Hippocampal formation (tissue), 2 donors: Measurements from ENCODE around the gene SLX9.

Source experiments
- DNase-seq, 2 donors: peaks; one replicate each; lab custom pipeline; 2025; lab: John Stamatoyannopoulos, UW

The SLX9 gene

GRCh38 chr21:44947111-44947929, 7.5 kb downstream of the SLX9 start:
- DNase-seq: no peak

DNA sequence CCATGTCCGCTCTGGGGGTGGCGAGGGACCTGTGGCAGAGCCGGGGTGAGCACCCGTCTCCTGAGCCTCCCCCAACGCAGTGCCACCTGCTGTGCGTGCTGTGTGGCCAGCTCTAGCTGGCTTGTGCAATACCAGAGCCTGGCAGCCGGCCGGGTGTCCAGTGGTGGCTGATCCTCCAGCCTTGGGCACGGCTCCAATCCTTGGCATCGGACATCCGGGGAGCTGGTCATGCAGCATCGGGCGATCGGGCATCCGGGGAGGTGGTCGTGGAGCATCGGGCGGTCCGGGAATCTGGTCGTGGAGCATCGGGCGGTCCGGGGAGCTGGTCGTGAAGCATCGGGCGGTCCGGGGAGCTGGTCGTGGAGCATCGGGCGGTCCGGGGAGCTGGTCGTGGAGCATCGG, 8.1 kb downstream of the SLX9 start:
- no peak for DNase-seq

- no peak for DNase-seq
These were observed 8.7 kb downstream of the SLX9 start for GRCh38 chr21:44948426-44949120.

DNA sequence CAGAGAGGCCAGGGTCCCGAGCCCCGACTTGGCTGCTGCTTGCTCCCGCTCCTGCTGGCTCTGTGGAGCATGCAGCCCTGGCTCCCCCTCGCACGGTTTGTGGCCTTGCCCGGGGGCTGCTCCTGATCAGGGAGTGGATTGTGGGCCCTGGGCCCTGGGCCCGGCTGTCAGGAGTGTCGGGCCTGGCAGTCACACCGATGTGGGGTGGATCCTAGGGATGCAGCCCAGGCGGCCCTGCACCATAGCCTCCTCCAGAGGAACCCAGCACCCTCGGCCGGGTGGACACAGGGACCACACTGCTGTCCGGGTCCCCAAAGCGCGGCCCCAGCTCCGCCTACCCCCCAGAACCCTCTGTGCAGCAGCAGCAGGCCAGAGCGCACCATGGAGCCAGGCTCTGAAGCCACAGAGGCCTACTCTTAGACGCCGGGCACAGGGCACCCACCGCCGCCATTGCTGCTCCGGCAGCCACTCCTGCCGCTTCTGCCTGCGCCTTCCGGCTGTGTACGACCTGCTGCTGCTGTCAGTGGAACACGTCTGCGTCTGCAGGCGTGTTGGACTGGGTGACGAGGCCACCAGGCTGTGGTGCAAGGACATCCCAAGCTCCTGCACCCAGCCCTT, 9.4 kb downstream of the SLX9 start:
- no peak for DNase-seq

DNA sequence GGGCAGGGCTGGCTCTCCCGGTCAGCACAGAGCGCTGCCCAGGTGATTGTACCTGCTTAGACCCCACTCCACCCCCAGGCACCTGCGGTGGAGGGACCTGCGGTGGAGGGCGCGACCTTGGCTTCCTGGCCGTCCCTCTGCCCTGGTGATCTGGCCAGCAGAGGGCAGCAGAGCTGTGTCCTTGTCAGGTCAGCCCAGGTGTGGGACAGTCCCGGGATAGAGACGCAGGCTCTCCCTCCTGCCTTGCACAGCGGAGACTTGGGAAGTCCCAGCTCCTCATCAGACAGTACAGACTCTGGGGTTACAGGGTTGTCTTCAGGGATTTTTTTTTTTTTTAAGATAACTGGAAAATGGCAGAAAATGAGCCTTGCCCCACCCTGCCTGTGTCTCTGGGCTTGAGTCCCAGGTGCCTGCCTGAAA, 10.0 kb downstream of the SLX9 start:
- peak in 1 of 2 donors; percentile 38 for DNase-seq

GRCh38 chr21:44950351-44950750, 10.5 kb downstream of the SLX9 start:
- DNase-seq: no peak

DNA sequence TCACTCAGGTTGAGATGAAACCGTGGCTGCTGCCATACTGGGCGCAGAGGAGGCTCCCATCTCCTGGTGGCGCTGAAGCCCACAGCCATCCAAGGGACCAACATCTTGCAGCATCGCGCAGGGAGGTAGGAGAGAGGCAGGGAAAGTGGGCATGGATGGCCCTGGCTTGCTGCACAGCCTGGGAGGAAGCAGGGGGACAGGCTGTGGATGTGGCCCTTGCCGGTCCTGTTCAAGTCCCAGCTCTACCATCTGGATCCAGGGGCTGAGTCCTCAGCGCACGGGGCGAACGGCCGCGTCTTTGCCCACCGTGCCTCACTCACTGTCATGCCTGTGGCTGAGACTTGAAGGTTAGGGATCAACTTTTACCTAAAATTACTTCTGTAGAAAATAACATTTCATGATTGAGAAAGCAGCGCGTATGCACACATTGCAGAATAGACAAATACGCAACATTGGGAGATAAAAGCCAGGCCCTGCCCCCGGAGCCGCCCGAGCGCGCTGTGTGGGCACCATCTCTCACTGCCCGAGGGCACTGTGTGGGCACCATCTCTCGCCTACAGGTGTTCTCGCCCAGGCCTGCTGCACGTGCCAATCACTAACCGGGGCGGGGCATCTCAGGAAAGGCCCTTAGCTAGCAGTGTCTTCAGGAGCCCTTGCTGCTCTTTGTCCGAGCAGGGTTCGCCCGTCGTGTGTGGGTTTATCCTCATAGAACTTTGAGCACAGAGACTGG, 11.5 kb downstream of the SLX9 start:
- no peak for DNase-seq

DNA sequence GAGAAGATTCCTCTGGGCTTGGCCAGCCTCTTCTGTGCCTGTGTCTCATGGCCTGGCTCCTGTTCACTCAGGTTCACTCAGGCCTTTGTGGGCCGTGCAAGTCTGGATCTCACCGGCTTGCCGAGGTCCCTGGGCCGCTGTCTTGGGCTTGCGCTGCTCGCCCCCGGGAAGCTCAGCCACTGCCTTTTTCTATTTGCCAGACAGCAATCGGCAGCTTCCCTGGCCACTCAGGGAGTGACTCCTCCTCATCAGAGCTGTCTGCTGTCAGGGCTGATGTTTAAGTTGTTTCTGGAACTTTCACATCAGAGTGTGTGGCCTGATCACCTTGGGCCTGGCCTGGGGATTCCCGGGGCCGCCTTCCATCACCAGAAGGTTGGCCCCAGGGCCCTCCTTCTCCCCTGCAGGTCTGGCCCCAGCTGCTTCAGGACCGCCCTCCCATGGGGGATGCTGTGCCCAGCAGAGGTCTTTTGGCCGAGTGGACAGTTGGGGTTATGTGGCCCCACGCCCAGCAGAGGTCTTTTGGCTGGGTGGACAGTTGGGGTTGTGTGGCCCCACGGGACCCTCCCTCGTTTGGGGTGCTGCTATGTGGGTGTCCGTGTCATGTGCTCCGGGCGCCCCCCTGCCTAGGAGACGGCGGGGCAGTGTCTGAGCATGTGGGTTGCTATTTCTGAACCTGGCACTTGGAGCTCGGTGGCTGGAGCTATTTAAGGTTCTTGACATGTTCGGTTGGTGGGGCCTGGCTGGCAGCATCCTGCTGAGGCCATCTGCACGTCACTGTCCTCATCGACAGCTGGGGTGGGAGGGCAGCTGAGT, 12.5 kb downstream of the SLX9 start:
- DNase-seq: no peak

DNA sequence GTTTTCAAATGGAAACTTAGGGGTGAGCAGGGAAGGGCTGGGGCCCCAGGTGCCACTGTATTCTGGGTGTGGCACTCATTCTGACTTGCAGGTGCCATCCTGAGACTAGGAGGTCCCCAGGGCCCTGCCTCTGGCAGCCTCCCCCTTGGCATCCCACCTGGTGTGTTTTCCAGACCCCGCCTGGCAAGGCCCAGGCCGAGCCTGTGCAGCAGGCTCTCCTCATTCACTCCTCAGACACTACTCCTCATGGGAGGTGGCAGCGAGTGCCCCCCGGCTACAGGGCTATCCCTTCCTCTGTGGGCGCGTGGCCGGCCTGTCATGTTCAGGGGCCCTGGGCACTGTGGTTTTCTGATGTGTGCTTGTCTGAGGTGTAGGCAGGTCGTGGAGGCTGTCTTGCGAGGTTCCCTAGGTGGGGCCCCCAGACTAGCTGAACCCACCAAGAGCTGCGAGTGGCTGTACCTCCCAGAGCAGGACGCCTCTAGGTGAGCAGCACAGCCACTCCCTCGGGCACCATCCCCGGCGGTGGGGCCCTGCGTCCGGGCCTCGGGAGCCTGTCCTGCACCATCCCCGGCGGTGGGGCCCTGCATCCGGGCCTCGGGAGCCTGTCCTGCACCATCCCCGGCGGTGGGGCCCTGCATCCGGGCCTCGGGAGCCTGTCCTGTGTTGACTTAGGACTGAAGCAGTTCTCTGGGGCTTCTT, 13.2 kb downstream of the SLX9 start:
- no peak for DNase-seq

GRCh38 chr21:44953628-44954021, 13.8 kb downstream of the SLX9 start:
- DNase-seq: no peak

DNA sequence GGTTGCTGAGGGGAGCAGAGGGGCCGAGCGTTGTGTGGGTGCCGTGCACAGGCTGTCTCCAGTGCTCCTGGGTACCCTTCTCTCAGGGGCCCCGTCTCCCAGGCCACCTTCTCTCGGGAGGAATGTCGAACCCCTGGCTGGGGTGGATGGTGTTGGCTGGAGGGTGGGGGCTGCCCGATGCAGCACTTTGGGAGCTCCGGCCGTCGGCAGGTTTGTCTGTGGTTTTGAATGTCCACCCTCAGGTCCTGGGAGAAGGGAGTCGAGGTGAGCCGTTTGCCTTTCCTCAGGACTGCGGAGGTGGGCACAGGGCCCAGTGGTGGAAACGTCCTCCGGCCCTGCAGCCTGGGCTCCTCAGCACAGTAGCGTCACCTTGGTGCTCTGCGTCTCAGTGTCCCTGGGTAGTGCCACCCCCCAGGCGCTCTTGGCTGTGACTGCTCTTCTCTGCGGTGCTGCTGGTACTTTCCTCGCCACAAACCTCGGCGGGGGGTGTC, 14.5 kb downstream of the SLX9 start:
- DNase-seq: no peak

DNA sequence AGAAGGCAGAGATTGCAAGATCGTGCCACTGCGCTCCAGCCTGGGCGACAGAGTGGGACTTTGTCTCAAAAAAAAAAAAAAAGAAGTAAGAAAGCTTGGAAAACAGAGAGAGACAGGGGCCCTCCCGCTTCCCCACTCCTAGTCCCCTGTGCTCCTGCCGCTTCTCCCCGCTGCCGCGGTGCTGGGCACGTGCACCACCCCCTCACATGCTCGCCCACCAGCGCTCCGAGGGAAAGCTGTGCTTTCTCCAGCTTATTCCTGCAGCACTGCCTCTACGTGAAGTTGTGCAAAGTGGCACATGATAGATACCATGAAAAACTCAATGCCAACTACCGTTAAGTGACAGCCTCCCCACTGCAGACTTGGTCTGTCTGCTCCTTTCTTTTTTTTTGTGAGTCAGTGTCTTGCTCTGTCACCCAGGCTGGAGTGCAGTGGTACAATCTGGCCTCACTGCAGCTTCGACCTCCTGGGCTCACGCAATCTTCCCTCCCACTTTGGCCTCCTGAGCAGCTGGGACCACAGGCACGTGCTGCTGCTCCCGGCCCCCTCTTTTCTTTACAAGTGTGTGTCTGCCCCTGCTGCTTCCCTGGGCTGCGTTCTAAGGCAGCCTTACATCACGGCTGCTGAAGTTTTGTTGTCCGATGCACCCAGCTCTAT, 15.4 kb downstream of the SLX9 start:
- DNase-seq: no peak

- no peak for DNase-seq
These were observed 16.0 kb downstream of the SLX9 start for GRCh38 chr21:44955798-44956175.

DNA sequence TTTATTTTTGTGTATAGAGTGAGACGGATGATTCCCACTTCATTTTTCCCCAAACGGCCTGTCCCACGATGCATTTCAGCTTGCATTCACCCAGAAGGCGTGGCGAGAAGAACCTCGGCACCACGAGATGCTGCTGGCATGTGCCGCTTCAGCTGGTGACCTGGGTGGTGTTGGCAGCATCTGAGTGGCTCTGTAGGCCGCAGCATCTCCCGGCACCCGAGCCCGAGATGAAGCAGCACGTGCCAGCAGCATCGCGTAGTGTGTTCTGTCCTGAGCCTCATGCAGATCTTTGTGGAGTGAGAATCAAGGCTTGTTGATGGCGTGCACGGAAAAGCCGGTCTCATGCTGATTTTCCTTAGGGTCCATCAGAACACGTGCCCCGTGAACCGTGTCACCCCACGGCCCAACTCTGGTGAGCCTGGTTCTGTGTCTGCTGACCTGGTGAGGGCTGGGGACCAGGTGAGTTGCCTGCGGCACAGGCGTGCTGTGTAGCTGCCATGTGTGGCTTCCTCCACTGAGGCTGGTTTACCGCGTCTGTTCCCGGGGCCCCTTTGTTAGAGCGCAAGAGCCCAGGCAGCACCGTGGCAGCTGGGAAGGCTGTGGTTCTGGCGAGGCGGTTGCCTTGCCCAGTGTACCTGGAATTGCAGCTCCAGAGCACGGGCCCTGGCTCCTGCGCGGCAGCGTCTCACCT, 16.7 kb downstream of the SLX9 start:
- no peak for DNase-seq

- no peak for DNase-seq
These were observed 17.4 kb downstream of the SLX9 start for GRCh38 chr21:44957047-44957831.

- no peak for DNase-seq
These were observed 18.1 kb downstream of the SLX9 start for GRCh38 chr21:44957901-44958451.

DNA sequence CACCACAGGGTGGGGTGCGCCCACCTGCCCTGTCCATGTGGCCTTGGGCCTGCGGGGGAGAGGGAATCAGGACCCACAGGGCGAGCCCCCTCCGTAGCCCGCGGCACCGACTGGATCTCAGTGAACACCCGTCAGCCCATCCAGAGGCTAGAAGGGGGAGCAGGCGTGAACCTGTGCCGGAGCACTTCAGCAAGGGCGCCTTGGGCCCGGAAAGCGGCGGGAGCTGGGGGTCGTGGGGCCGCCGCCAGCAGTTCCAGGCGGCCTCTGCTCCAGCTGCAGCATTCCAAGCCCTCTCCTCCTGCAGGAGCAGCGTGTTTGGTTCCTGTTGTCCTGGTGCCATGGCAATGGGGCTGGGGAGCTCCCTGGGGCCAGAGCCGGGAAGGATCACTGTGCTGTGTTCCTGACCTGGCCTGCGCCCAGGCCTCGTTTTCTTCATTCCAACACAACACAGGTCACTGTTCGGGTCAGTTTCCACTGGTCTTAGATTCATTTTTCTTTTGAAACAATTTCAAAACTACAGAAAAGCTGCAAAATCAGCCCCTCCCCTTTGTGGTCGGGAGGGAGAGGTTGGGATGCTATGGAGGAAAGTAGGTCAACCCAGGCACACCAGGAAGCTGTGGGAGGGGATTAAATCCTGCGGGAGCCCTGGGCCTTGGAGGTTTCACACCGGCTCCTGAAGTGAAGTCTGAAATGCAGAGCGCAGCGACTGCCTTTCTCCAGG, 18.8 kb downstream of the SLX9 start:
- peak in 1 of 2 donors; percentile 14 for DNase-seq
